ENCODE results near the gene TBPL1.
"Not testable (repeated sequence)": the region's sequence is repeated elsewhere in the genome, so short reads cannot be mapped to it uniquely, and the experiment has no call there.

Gene TBPL1

GRCh38 chr6:133973109-133973971, 20.3 kb downstream of the TBPL1 start:
- no peak overlapping the region for H3K27ac Mint-ChIP-seq
- no peaks in the 10 kb centered on the region for H3K36me3 Mint-ChIP-seq (ENCODE audit: low read depth)
- H3K4me3 Mint-ChIP-seq = no peak overlapping the region
- H3K4me1 Mint-ChIP-seq (ENCODE audit: low read depth) = peaks cover 19% of the 10 kb centered on the region
- no peak for DNase-seq (ENCODE audit: low spot score)
- H3K27me3 Mint-ChIP-seq (ENCODE audit: low read depth) = no peaks in the 10 kb centered on the region
- H3K9me3 Mint-ChIP-seq = no peaks in the 10 kb centered on the region

GRCh38 chr6:133977983-133978895, 25.2 kb downstream of the TBPL1 start:
- no peak for DNase-seq (ENCODE audit: low spot score)
- Mint-ChIP-seq H3K4me3 (no peak overlapping the region), H3K27me3 (ENCODE audit: low read depth) (no peaks in the 10 kb centered on the region), H3K27ac (no peak overlapping the region), H3K9me3 (no peaks in the 10 kb centered on the region), H3K36me3 (ENCODE audit: low read depth) (peaks cover 16% of the 10 kb centered on the region), H3K4me1 (ENCODE audit: low read depth) (peaks cover 13% of the 10 kb centered on the region)

GRCh38 chr6:133978896-133979240, 25.8 kb downstream of the TBPL1 start:
- Mint-ChIP-seq H3K4me3 (no peak overlapping the region), H3K27me3 (ENCODE audit: low read depth) (no peaks in the 10 kb centered on the region), H3K4me1 (ENCODE audit: low read depth) (peaks cover 15% of the 10 kb centered on the region), H3K27ac (no peak overlapping the region), H3K36me3 (ENCODE audit: low read depth) (peaks cover 22% of the 10 kb centered on the region), H3K9me3 (no peaks in the 10 kb centered on the region)
- DNase-seq (ENCODE audit: low spot score) = no peak

- not testable (repeated sequence) for H3K4me3 Mint-ChIP-seq; DNase-seq (ENCODE audit: low spot score); H3K27ac Mint-ChIP-seq; H3K27me3 Mint-ChIP-seq (ENCODE audit: low read depth); H3K9me3 Mint-ChIP-seq
- H3K4me1 Mint-ChIP-seq (ENCODE audit: low read depth) = peaks cover 15% of the 10 kb centered on the region
- peaks cover 26% of the 10 kb centered on the region for H3K36me3 Mint-ChIP-seq (ENCODE audit: low read depth)
Observed at GRCh38 chr6:133979269-133979963, 26.4 kb downstream of the TBPL1 start.

GRCh38 chr6:133980168-133980567, 27.1 kb downstream of the TBPL1 start:
- no peaks in the 10 kb centered on the region for H3K27me3 Mint-ChIP-seq (ENCODE audit: low read depth)
- no peak overlapping the region for H3K27ac Mint-ChIP-seq
- peaks cover 31% of the 10 kb centered on the region for H3K36me3 Mint-ChIP-seq (ENCODE audit: low read depth)
- no peak for DNase-seq (ENCODE audit: low spot score)
- H3K9me3 Mint-ChIP-seq = no peaks in the 10 kb centered on the region
- peaks cover 17% of the 10 kb centered on the region for H3K4me1 Mint-ChIP-seq (ENCODE audit: low read depth)
- H3K4me3 Mint-ChIP-seq = no peak overlapping the region

- Mint-ChIP-seq H3K27me3 (ENCODE audit: low read depth) (no peaks in the 10 kb centered on the region), H3K36me3 (ENCODE audit: low read depth) (peaks cover 47% of the 10 kb centered on the region), H3K4me3 (peak overlapping the region; percentile 33), H3K27ac (no peak overlapping the region), H3K9me3 (no peaks in the 10 kb centered on the region), H3K4me1 (ENCODE audit: low read depth) (peaks cover 31% of the 10 kb centered on the region)
- peak; percentile 48 for DNase-seq (ENCODE audit: low spot score)
Observed at GRCh38 chr6:133983099-133983939, 30.3 kb downstream of the TBPL1 start.

GRCh38 chr6:133985970-133986369, 32.9 kb downstream of the TBPL1 start:
- Mint-ChIP-seq H3K4me3 (peak overlapping the region; percentile 24), H3K36me3 (ENCODE audit: low read depth) (peaks cover 45% of the 10 kb centered on the region), H3K27me3 (ENCODE audit: low read depth) (no peaks in the 10 kb centered on the region), H3K9me3 (no peaks in the 10 kb centered on the region), H3K27ac (no peak overlapping the region), H3K4me1 (ENCODE audit: low read depth) (peaks cover 27% of the 10 kb centered on the region)
- DNase-seq (ENCODE audit: low spot score) = no peak

- DNase-seq (ENCODE audit: low spot score) = no peak
- H3K9me3 Mint-ChIP-seq = no peaks in the 10 kb centered on the region
- peaks cover 27% of the 10 kb centered on the region for H3K4me1 Mint-ChIP-seq (ENCODE audit: low read depth)
- H3K4me3 Mint-ChIP-seq = no peak overlapping the region
- H3K36me3 Mint-ChIP-seq (ENCODE audit: low read depth) = peaks cover 40% of the 10 kb centered on the region
- H3K27ac Mint-ChIP-seq = no peak overlapping the region
- no peaks in the 10 kb centered on the region for H3K27me3 Mint-ChIP-seq (ENCODE audit: low read depth)
Observed at GRCh38 chr6:133986942-133987341, 33.9 kb downstream of the TBPL1 start.

- no peaks in the 10 kb centered on the region for H3K27me3 Mint-ChIP-seq (ENCODE audit: low read depth)
- H3K4me1 Mint-ChIP-seq (ENCODE audit: low read depth) = peaks cover 16% of the 10 kb centered on the region
- H3K36me3 Mint-ChIP-seq (ENCODE audit: low read depth) = peaks cover 20% of the 10 kb centered on the region
- DNase-seq (ENCODE audit: low spot score) = no peak
- no peak overlapping the region for H3K27ac Mint-ChIP-seq
- H3K4me3 Mint-ChIP-seq = no peak overlapping the region
- H3K9me3 Mint-ChIP-seq = no peaks in the 10 kb centered on the region
Observed at GRCh38 chr6:133989525-133989924, 36.5 kb downstream of the TBPL1 start.

GRCh38 chr6:133990321-133990720, 37.3 kb downstream of the TBPL1 start:
- no peak for DNase-seq (ENCODE audit: low spot score)
- no peak overlapping the region for H3K4me3 Mint-ChIP-seq
- no peaks in the 10 kb centered on the region for H3K9me3 Mint-ChIP-seq
- H3K4me1 Mint-ChIP-seq (ENCODE audit: low read depth) = peaks cover 14% of the 10 kb centered on the region
- no peak overlapping the region for H3K27ac Mint-ChIP-seq
- H3K36me3 Mint-ChIP-seq (ENCODE audit: low read depth) = peaks cover 15% of the 10 kb centered on the region
- no peaks in the 10 kb centered on the region for H3K27me3 Mint-ChIP-seq (ENCODE audit: low read depth)

GRCh38 chr6:133991096-133991593, 38.1 kb downstream of the TBPL1 start:
- H3K4me1 Mint-ChIP-seq (ENCODE audit: low read depth) = peaks cover 5% of the 10 kb centered on the region
- no peak overlapping the region for H3K4me3 Mint-ChIP-seq
- no peaks in the 10 kb centered on the region for H3K27me3 Mint-ChIP-seq (ENCODE audit: low read depth)
- DNase-seq (ENCODE audit: low spot score) = no peak
- H3K9me3 Mint-ChIP-seq = no peaks in the 10 kb centered on the region
- peaks cover 8% of the 10 kb centered on the region for H3K36me3 Mint-ChIP-seq (ENCODE audit: low read depth)
- H3K27ac Mint-ChIP-seq = no peak overlapping the region

- H3K9me3 Mint-ChIP-seq = no peaks in the 10 kb centered on the region
- H3K4me3 Mint-ChIP-seq = no peak overlapping the region
- no peaks in the 10 kb centered on the region for H3K27me3 Mint-ChIP-seq (ENCODE audit: low read depth)
- no peaks in the 10 kb centered on the region for H3K36me3 Mint-ChIP-seq (ENCODE audit: low read depth)
- no peak for DNase-seq (ENCODE audit: low spot score)
- H3K27ac Mint-ChIP-seq = no peak overlapping the region
- H3K4me1 Mint-ChIP-seq (ENCODE audit: low read depth) = no peaks in the 10 kb centered on the region
Observed at GRCh38 chr6:133992992-133993680, 40.1 kb downstream of the TBPL1 start.

All from T-helper 2 cell treated with Interferon-gamma antibody and Interleukin-4, amounts not matched to agents 5 μg/mL and 100 μg/mL, for 36 hours (primary cell).